Choroid plexus epithelial cell (primary cell): Measurements from ENCODE around the gene DNAJC2.

Experiments
- DNase-seq: peaks from one replicate; pipeline ENCODE4 v3.0.0-alpha.2; 2010; ENCODE audit warnings: low read depth
- H3K4me3 ChIP-seq: 2 replicates; pipeline ENCODE4 v1.5.1; 2011; ENCODE audit warnings: low read depth, mild to moderate bottlenecking, control low read depth, low read length, moderate library complexity
- CTCF ChIP-seq: conservative IDR thresholded peaks from 2 replicates; pipeline ENCODE4 v1.5.1; 2011; ENCODE audit warnings: low read depth, mild to moderate bottlenecking, control low read depth, inconsistent platforms, low read length, moderate library complexity

The DNAJC2 gene

GRCh38 chr7:103307503-103308231, 36.9 kb downstream of the DNAJC2 start:
- no peak for DNase-seq
- no peak overlapping the region for H3K4me3 ChIP-seq
- TF ChIP-seq CTCF: no peak

- no peak overlapping the region for H3K4me3 ChIP-seq
- DNase-seq: no peak
- no peak for TF ChIP-seq CTCF
Observed at GRCh38 chr7:103301441-103301840, 43.1 kb downstream of the DNAJC2 start.

DNA sequence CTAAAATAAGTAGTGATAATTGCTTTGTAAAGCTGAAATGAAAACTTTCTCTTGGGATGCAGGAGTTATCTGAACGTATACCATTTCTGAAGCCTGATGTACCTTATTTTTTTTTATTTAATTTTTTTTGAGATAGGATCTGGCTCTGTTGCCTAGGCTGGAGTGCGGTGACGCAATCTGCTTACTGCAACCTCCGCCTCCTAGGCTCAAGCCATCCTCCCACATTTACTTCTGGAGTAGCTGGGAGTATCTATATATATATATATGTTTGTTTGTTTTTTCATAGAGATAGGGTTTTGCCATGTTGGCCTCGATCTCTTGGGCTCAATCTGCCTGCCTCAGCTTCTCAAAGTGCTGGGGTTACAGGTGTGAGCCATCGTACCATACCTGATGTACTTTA, 44.9 kb downstream of the DNAJC2 start:
- DNase-seq: no peak
- H3K4me3 ChIP-seq: no peak overlapping the region
- no peak for TF ChIP-seq CTCF

GRCh38 chr7:103297837-103298179, 46.8 kb downstream of the DNAJC2 start:
- TF ChIP-seq CTCF: no peak
- no peak for DNase-seq

DNA sequence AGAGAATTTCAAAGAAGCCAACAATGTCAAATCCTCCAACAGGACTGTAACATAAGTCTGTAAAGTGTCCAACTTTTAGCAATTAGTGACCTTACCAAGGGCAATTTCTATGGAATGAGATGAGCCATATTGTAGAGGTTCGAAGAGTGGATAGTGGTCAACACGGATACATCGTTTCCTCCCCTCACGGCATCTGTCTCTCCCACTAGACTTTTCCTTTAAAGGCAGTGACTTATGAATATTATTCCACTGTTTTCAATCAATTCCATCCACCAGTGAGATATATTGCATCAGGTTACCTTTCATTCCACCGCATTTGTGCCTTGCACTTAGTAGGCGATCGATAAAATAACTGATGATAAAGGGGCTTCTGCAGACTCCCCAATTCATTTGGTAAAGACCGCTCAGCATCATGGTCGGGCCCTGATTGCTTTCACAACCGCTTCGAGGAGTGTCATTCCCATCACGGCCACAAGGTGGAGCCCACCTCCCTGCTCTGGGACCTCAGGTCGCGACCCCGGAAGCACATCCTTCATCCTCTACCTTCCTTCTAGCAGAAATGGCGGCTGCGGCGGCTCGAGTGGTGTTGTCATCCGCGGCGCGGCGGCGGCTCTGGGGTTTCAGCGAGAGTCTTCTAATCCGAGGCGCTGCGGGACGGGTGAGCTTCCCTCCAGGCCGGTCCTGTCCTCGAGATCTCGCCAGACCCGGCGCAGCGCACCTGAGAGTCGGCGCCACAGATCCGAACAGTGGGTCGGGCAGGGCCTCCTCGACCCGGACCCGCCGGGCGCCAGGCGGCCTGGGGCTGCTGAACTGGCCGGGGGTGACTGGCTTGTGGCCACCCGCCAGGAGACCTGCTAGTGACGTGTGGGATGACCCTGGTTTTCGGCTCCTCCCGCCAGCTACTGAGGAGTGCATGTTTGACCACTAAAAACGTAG, 47.4 kb downstream of the DNAJC2 start, which contains the start of gene PMPCB:
Gene PMPCB, plus strand, starts transcription at position 535 of the 936 bp plus-strand sequence. Its CDS starts 25 bp downstream, at position 560.
- H3K4me3 ChIP-seq: peak within 1 kb of the TSS; percentile 91
- TF ChIP-seq CTCF: peak; percentile 97
- peak; percentile 94 for DNase-seq

More at GRCh38 chr7:103297837-103298179, 46.8 kb downstream of the DNAJC2 start:
- peak overlapping the region; percentile 91 for H3K4me3 ChIP-seq

DNA sequence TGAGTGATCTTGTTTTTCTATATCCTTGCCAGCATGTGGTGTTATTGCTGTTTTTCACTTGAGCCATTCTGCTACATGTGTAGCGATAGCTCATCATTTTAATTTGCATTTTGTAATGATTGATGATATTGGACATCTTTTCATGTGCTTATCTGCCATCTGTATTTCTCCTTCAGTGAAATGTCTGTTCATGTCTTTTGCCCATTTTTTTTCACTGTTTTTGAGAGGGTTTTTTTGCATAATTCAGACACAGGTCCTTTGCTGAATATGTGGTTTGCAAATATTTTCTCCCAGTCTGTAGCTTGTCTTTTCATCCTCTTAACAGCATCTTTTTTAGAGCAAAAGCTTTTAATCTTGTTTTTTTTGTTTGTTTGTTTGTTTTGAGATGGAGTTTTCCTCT, 51.0 kb downstream of the DNAJC2 start:
- no peak for DNase-seq
- no peak for TF ChIP-seq CTCF

More for the DNA sequence above, 51.0 kb downstream of the DNAJC2 start:
- H3K4me3 ChIP-seq: no peak overlapping the region
